ENCODE data around the gene MAN1C1.

GRCh38 chr1:25832336-25833037 is 215.9 kb downstream of the MAN1C1 start:
- TF ChIP-seq POLR2AphosphoS5 (IDR thresholded peaks at IDR 0.05) (no peak), POLR2A (IDR thresholded peaks at IDR 0.05) (no peak)
